HEK293T (cell line): ENCODE results near the gene KCNE4.

Experiments
- ARNT ChIP-seq: fragments of 450-650 bp; IDR thresholded peaks from 2 replicates; pipeline ENCODE4 v1.6.1; 2017; ENCODE audit warnings: mild to moderate bottlenecking
- BHLHE40 ChIP-seq: fragments of 450-650 bp; IDR thresholded peaks from 2 replicates; pipeline ENCODE4 v1.6.1; 2016; ENCODE audit warnings: mild to moderate bottlenecking, moderate library complexity, borderline replicate concordance
- ELF4 ChIP-seq: fragments of 450-650 bp; IDR thresholded peaks from 2 replicates; pipeline ENCODE4 v1.6.1; 2017; ENCODE audit warnings: antibody characterized with exemption
- FOXA1 ChIP-seq: fragments of 450-650 bp; IDR thresholded peaks from 2 replicates; pipeline ENCODE4 v1.6.1; 2016; ENCODE audit warnings: mild to moderate bottlenecking
- FOXK2 ChIP-seq: fragments of 450-650 bp; IDR thresholded peaks from 2 replicates; pipeline ENCODE4 v1.6.1; 2016; ENCODE audit warnings: mild to moderate bottlenecking
- FOXM1 ChIP-seq: fragments of 450-650 bp; IDR thresholded peaks from 2 replicates; pipeline ENCODE4 v1.6.1; 2017; ENCODE audit warnings: mild to moderate bottlenecking, borderline replicate concordance
- HDGF ChIP-seq: fragments of 450-650 bp; IDR thresholded peaks from 2 replicates; pipeline ENCODE4 v1.6.1; 2017; ENCODE audit warnings: antibody characterized with exemption, borderline replicate concordance
- LEF1 ChIP-seq: fragments of 450-650 bp; IDR thresholded peaks from 2 replicates; pipeline ENCODE4 v1.6.1; 2017; ENCODE audit warnings: mild to moderate bottlenecking, borderline replicate concordance
- NFRKB ChIP-seq: fragments of 450-650 bp; IDR thresholded peaks from 2 replicates; pipeline ENCODE4 v1.6.1; 2016; ENCODE audit warnings: mild to moderate bottlenecking, moderate library complexity
- SP1 ChIP-seq: fragments of 450-650 bp; IDR thresholded peaks from 2 replicates; pipeline ENCODE4 v1.6.1; 2017
- TARDBP ChIP-seq: fragments of 450-650 bp; IDR thresholded peaks from 2 replicates; pipeline ENCODE4 v1.6.1; 2016
- ZNF384 ChIP-seq: fragments of 450-650 bp; IDR thresholded peaks from 2 replicates; pipeline ENCODE4 v1.6.1; 2016

DNA sequence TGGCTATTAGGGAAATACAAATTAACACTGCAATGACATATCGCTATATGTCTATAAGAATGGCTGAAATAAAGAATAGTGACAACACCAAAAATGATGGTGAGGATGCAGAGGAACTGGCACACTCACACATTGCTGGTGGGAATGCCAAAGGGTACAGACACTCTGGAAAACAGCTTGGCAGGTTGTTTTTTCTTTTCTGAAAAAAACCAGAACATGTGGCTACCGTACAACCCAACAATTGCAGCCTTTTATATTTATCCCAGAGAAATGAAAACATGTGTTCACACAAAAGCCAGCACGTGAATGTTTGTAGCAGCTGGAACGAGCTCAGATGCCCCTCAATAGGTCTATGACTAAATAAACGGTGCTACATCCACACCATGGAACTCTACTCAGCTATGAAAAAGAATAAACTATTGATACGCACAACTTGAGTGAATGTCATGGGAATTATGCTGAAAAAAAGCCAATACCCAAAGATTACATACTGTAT lies 45.9 kb downstream of the KCNE4 start:
- no peak for TF ChIP-seq ELF4
- TF ChIP-seq ZNF384: no peak
- TF ChIP-seq FOXA1: no peak
- no peak for TF ChIP-seq FOXM1
- TF ChIP-seq BHLHE40: no peak
- no peak for TF ChIP-seq SP1
- TF ChIP-seq LEF1: no peak
- TF ChIP-seq FOXK2: no peak
- no peak for TF ChIP-seq NFRKB
- no peak for TF ChIP-seq ARNT
- TF ChIP-seq HDGF: no peak
- no peak for TF ChIP-seq TARDBP
